Endothelial cell of umbilical vein (primary cell): Measurements from ENCODE around the gene AKAP13. TPM values are rescaled to one million over a fixed set of nuclear protein-coding genes. Genes with fewer than 3 reads are reported as not detected.

ENCODE experiments used
- BruUV-seq: library from RNA; stranded (reverse); fragments of 400-500 nt; replicated peaks from 2 replicates; lab custom pipeline; 2021; lab: Mats Ljungman, UMichigan
- CTCF ChIA-PET: fragments of 300-600, 350-600 bp; sonication (Branson Sonifier 250); formaldehyde crosslinking; loops from one replicate; lab custom pipeline; 2021; ENCODE audit warnings: antibody characterized with exemption, inconsistent platforms; lab: Charles Lee
- POLR2A ChIA-PET: fragments of 300-600, 350-600 bp; sonication (Branson Sonifier 250); formaldehyde crosslinking; loops from one replicate; lab custom pipeline; 2021; ENCODE audit warnings: antibody characterized with exemption, inconsistent platforms; lab: Charles Lee
- DNase-seq: peaks from one replicate; pipeline ENCODE4 v3.0.0-alpha.2; 2011; ENCODE audit warnings: low read depth, low spot score
- FAIRE-seq: peaks from 2 replicates; lab custom pipeline; 2011; peaks lifted over from hg19 to GRCh38; lab: Jason Lieb, UNC
- H2AFZ ChIP-seq: 2 replicates; pipeline ENCODE4 v1.6.0; 2012; ENCODE audit warnings: low read depth, low read length, control low read depth, inconsistent platforms
- H3K27ac ChIP-seq: 2 replicates; pipeline ENCODE4 v1.5.1; 2011; ENCODE audit warnings: low read depth, mild to moderate bottlenecking, control low read depth, low read length, moderate library complexity; ENCODE audit not compliant: insufficient read depth
- H3K27me3 ChIP-seq, 2 experiments: 2 replicates each; pipeline versions ENCODE4 v1.6.0 to v1.6.1; 2011; ENCODE audit warnings: low read length in 2 of 2, mixed read lengths in 1 of 2; ENCODE audit not compliant: control insufficient read depth in 2 of 2, insufficient read depth in 2 of 2
- H3K36me3 ChIP-seq, 2 experiments: 2 replicates in 1 of 2; 3 replicates in 1 of 2; pipeline ENCODE4 v1.5.1; 2011; ENCODE audit warnings: low read length in 2 of 2, mild to moderate bottlenecking in 1 of 2, moderate library complexity in 1 of 2; ENCODE audit not compliant: control insufficient read depth in 2 of 2, insufficient read depth in 2 of 2; ENCODE audit errors: extremely low read depth in 1 of 2
- H3K4me1 ChIP-seq: 3 replicates; pipeline ENCODE4 v1.5.1; 2011; ENCODE audit warnings: mild to moderate bottlenecking, low read length; ENCODE audit not compliant: control insufficient read depth, insufficient read depth; ENCODE audit errors: extremely low read depth
- H3K4me2 ChIP-seq: 2 replicates; pipeline ENCODE4 v1.6.1; 2011; ENCODE audit warnings: low read length, control low read depth, mixed read lengths; ENCODE audit not compliant: insufficient read depth
- H3K4me3 ChIP-seq, 3 experiments: fragments of 200-600 bp in 1 of 3; sonication (generic), shearing (Covaris generic) in 1 of 3; replicated peaks in 1 of 3; 2 replicates each; pipeline ENCODE4 v1.5.1; 2011 to 2016; ENCODE audit warnings: control low read depth in 3 of 3, low read length in 3 of 3, mild to moderate bottlenecking in 2 of 3, inconsistent platforms in 1 of 3, low read depth in 1 of 3, moderate library complexity in 1 of 3; ENCODE audit not compliant: insufficient read depth in 1 of 3
- H3K79me2 ChIP-seq: 2 replicates; pipeline ENCODE4 v1.6.0; 2012; ENCODE audit warnings: low read length, inconsistent platforms; ENCODE audit not compliant: control insufficient read depth, insufficient read depth
- H3K9ac ChIP-seq: replicated peaks from 2 replicates; pipeline ENCODE3; 2011; ENCODE audit warnings: low read length, control low read depth; ENCODE audit not compliant: insufficient read depth; ENCODE audit errors: extremely low read depth
- H3K9me1 ChIP-seq: replicated peaks from 3 replicates; pipeline ENCODE4 v1.6.0; 2011; ENCODE audit warnings: mild to moderate bottlenecking, low read length; ENCODE audit not compliant: control insufficient read depth, insufficient read depth; ENCODE audit errors: extremely low read depth
- H3K9me3 ChIP-seq: replicated peaks from 2 replicates; pipeline ENCODE4 v1.5.1; 2012; ENCODE audit warnings: low read length, inconsistent platforms; ENCODE audit not compliant: control insufficient read depth, insufficient read depth
- H4K20me1 ChIP-seq: replicated peaks from 2 replicates; pipeline ENCODE3; 2011; ENCODE audit warnings: mild to moderate bottlenecking, low read length; ENCODE audit not compliant: control insufficient read depth, insufficient read depth; ENCODE audit errors: extremely low read depth
- CTCF ChIP-seq, 2 donors: IDR thresholded peaks; 1 replicate in 1 of 2; 2 replicates in 1 of 2; pipeline ENCODE4 v1.5.1; 2011; ENCODE audit warnings: low read length in 2 of 2, mild to moderate bottlenecking in 2 of 2, moderate library complexity in 2 of 2, control low read depth in 1 of 2, inconsistent platforms in 1 of 2, low read depth in 1 of 2; ENCODE audit not compliant: insufficient read depth in 1 of 2; ENCODE audit errors: extremely low read depth in 1 of 2
- EZH2 ChIP-seq: IDR thresholded peaks from 2 replicates; pipeline ENCODE4 v1.6.1; 2012; ENCODE audit warnings: borderline replicate concordance, low read depth, mild to moderate bottlenecking, moderate library complexity, low read length, inconsistent platforms; ENCODE audit not compliant: severe bottlenecking
- FOS ChIP-seq: IDR thresholded peaks from 2 replicates; pipeline ENCODE4 v1.6.1; 2011; ENCODE audit warnings: mild to moderate bottlenecking, low read length, moderate library complexity, borderline replicate concordance; ENCODE audit not compliant: insufficient read depth
- GATA2 ChIP-seq: IDR thresholded peaks from 2 replicates; pipeline ENCODE4 v1.7.0; 2011; ENCODE audit warnings: low read depth, mild to moderate bottlenecking, moderate library complexity, mixed read lengths, low read length; ENCODE audit not compliant: insufficient read length, insufficient read depth
- JUN ChIP-seq: IDR thresholded peaks from 2 replicates; pipeline ENCODE4 v1.6.1; 2011; ENCODE audit warnings: borderline replicate concordance, low read depth; ENCODE audit not compliant: insufficient read length, insufficient read depth
- MAX ChIP-seq: IDR thresholded peaks from 2 replicates; pipeline ENCODE4 v1.6.1; 2011; ENCODE audit not compliant: insufficient read depth, insufficient read length
- MYC ChIP-seq: IDR thresholded peaks from one replicate; pipeline ENCODE4 v1.6.1; 2011; ENCODE audit warnings: mild to moderate bottlenecking, low read depth, low read length
- POLR2A ChIP-seq: IDR thresholded peaks from 2 replicates; pipeline ENCODE4 v1.6.1; 2012; ENCODE audit warnings: low read depth, mild to moderate bottlenecking, control low read depth, low read length
- POLR2AphosphoS5 ChIP-seq: IDR thresholded peaks from 2 replicates; pipeline ENCODE4 v1.6.1; 2012; ENCODE audit warnings: low read depth, mild to moderate bottlenecking, control low read depth, low read length, moderate library complexity; ENCODE audit not compliant: insufficient read depth
- dilution Hi-C: fragments of 300-500 bp; cut with MboI; formaldehyde crosslinking; loops from one replicate; pipeline ENCODE4 v1.15.0; 2019; ENCODE audit warnings: low sequenced_read_pairs; ENCODE audit not compliant: extremely low pct_ligation_motif_present
- intact Hi-C: fragments of 100-400 bp; cut with micrococcal nuclease; formaldehyde crosslinking; loops from one replicate; pipeline ENCODE4 v1.10.0; 2022
- polyA plus RNA-seq, 4 experiments: library from polyadenylated mRNA; depleted of rRNA in 3 of 4; stranded (reverse) in 3 of 4; unstranded in 1 of 4; fragments of >200 nt; gene quantifications; 2 replicates each; pipeline versions ENCODE4 v1.2.1 to v1.2.3, GENCODE V29; 2011 to 2012; ENCODE audit warnings: missing spikeins in 1 of 4
- total RNA-seq: library from RNA; stranded (reverse); gene quantifications from 2 replicates; pipeline ENCODE4 v1.2.3, GENCODE V29; 2021

The AKAP13 gene
- total and polyA plus RNA-seq, 2 donors (not counting 3 experiments of a cell fraction or from before 2014, with no cell fraction given), result 22.8 to 87.8 TPM

GRCh38 chr15:85463276-85463892 is 83.0 kb downstream of the AKAP13 start:
- TF ChIP-seq FOS (no peak), POLR2AphosphoS5 (no peak), MAX (no peak), EZH2 (no peak), POLR2A (no peak), JUN (no peak), GATA2 (no peak), MYC (no peak), CTCF (IDR thresholded peaks at IDR 0.05; ENCODE audit: extremely low read depth in 1 of 2, insufficient read depth in 1 of 2, low read depth in 1 of 2, low read length in 2 of 2) (no peak)
- no peaks in the 10 kb centered on the region for H3K9me3 ChIP-seq
- no peaks in the 10 kb centered on the region for H3K9me1 ChIP-seq
- H3K27me3 ChIP-seq, result no peaks in the 10 kb centered on the region
- intact Hi-C loops, result no loop called here
- no peak overlapping the region for H2AFZ ChIP-seq
- no peak overlapping the region for H3K27ac ChIP-seq
- ChIA-PET CTCF (no interaction called here), POLR2A (no interaction called here)
- dilution Hi-C loops, result no loop called here
- BruUV-seq, result no TSS peak
- no peak overlapping the region for H3K9ac ChIP-seq
- DNase-seq (no peak), FAIRE-seq (no peak)
- peaks cover 33% of the 10 kb centered on the region for H3K79me2 ChIP-seq
- H3K36me3 ChIP-seq, result no peaks in the 10 kb centered on the region
- H3K4me2 ChIP-seq, result no peak overlapping the region
- H4K20me1 ChIP-seq, result peaks cover 5% of the 10 kb centered on the region
- no peak overlapping the region for H3K4me3 ChIP-seq
- H3K4me1 ChIP-seq, result peaks cover 2% of the 10 kb centered on the region
